HG03520 (cell line): ENCODE results near the gene COPZ2.
"Not testable (repeated sequence)": the region's sequence is repeated elsewhere in the genome, so short reads cannot be mapped to it uniquely, and the experiment has no call there.

Source experiments
- ATAC-seq: cut with Tn5 transposase; IDR thresholded peaks from one replicate; pipeline ENCODE4 v1.9.1; 2021; ENCODE audit warnings: mild to moderate bottlenecking, moderate library complexity; ENCODE audit not compliant: unreplicated experiment

COPZ2 gene

GRCh38 chr17:48010193-48010592 is 27.4 kb downstream of the COPZ2 start:
- ATAC-seq = no peak

GRCh38 chr17:48006936-48007709 is 30.5 kb downstream of the COPZ2 start:
- no peak for ATAC-seq

- ATAC-seq = no peak
These were observed 32.6 kb downstream of the COPZ2 start for GRCh38 chr17:48004983-48005382.

GRCh38 chr17:48003417-48004151 is 34.0 kb downstream of the COPZ2 start:
- ATAC-seq = no peak

- no peak for ATAC-seq
These were observed 34.6 kb downstream of the COPZ2 start for GRCh38 chr17:48002916-48003416.

- no peak for ATAC-seq
These were observed 35.2 kb downstream of the COPZ2 start for GRCh38 chr17:48002266-48002915.

- not testable (repeated sequence) for ATAC-seq
These were observed 35.9 kb downstream of the COPZ2 start for GRCh38 chr17:48001657-48002056.

- ATAC-seq = no peak
These were observed 36.4 kb downstream of the COPZ2 start for GRCh38 chr17:48001197-48001596.

- ATAC-seq = no peak
These were observed 38.0 kb downstream of the COPZ2 start for GRCh38 chr17:47999582-47999981.

GRCh38 chr17:47998044-47998443 is 39.6 kb downstream of the COPZ2 start:
- no peak for ATAC-seq

- no peak for ATAC-seq
These were observed 40.0 kb downstream of the COPZ2 start for GRCh38 chr17:47997586-47997985.

GRCh38 chr17:47996201-47996600 is 41.4 kb downstream of the COPZ2 start:
- no peak for ATAC-seq

- no peak for ATAC-seq
These were observed 42.2 kb downstream of the COPZ2 start for GRCh38 chr17:47995241-47995935.

GRCh38 chr17:47994724-47995123 is 42.9 kb downstream of the COPZ2 start:
- no peak for ATAC-seq

GRCh38 chr17:47993964-47994363 is 43.6 kb downstream of the COPZ2 start:
- no peak for ATAC-seq

GRCh38 chr17:47993031-47993564 is 44.5 kb downstream of the COPZ2 start:
- no peak for ATAC-seq

GRCh38 chr17:47992216-47992615 is 45.4 kb downstream of the COPZ2 start:
- ATAC-seq = no peak

GRCh38 chr17:47990962-47991731 is 46.5 kb downstream of the COPZ2 start:
- no peak for ATAC-seq

GRCh38 chr17:47989700-47990099 is 47.9 kb downstream of the COPZ2 start:
- ATAC-seq = no peak

GRCh38 chr17:47989159-47989558 is 48.4 kb downstream of the COPZ2 start:
- no peak for ATAC-seq
